ENCODE data around the gene DENND4B.

The DENND4B gene, protein sequence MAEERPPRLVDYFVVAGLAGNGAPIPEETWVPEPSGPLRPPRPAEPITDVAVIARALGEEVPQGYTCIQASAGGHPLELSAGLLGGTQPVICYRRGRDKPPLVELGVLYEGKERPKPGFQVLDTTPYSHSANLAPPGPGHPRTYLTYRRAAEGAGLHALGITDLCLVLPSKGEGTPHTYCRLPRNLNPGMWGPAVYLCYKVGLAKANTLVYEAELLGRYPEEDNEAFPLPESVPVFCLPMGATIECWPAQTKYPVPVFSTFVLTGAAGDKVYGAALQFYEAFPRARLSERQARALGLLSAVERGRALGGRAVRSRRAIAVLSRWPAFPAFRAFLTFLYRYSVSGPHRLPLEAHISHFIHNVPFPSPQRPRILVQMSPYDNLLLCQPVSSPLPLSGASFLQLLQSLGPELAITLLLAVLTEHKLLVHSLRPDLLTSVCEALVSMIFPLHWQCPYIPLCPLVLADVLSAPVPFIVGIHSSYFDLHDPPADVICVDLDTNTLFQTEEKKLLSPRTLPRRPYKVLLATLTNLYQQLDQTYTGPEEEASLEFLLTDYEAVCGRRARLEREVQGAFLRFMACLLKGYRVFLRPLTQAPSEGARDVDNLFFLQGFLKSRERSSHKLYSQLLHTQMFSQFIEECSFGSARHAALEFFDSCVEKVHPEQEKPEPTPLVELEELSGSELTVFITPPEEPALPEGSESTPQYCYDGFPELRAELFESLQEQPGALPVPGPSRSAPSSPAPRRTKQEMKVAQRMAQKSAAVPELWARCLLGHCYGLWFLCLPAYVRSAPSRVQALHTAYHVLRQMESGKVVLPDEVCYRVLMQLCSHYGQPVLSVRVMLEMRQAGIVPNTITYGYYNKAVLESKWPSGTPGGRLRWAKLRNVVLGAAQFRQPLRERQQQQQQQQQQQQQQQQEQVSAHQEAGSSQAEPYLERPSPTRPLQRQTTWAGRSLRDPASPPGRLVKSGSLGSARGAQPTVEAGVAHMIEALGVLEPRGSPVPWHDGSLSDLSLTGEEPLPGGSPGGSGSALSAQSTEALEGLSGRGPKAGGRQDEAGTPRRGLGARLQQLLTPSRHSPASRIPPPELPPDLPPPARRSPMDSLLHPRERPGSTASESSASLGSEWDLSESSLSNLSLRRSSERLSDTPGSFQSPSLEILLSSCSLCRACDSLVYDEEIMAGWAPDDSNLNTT (N-terminal part only)

GRCh38 chr1:153946622-153947241 is at the start of gene DENND4B:
TSS of gene DENND4B (minus strand) at chr1:153946718. CDS start at chr1:153944374, 2,344 bp downstream.
- TF ChIP-seq, protein P1, sequence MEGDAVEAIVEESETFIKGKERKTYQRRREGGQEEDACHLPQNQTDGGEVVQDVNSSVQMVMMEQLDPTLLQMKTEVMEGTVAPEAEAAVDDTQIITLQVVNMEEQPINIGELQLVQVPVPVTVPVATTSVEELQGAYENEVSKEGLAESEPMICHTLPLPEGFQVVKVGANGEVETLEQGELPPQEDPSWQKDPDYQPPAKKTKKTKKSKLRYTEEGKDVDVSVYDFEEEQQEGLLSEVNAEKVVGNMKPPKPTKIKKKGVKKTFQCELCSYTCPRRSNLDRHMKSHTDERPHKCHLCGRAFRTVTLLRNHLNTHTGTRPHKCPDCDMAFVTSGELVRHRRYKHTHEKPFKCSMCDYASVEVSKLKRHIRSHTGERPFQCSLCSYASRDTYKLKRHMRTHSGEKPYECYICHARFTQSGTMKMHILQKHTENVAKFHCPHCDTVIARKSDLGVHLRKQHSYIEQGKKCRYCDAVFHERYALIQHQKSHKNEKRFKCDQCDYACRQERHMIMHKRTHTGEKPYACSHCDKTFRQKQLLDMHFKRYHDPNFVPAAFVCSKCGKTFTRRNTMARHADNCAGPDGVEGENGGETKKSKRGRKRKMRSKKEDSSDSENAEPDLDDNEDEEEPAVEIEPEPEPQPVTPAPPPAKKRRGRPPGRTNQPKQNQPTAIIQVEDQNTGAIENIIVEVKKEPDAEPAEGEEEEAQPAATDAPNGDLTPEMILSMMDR (IDR thresholded peaks at IDR 0.05; ENCODE audit: insufficient read depth, low read depth, low read length, missing control alignments): peak; percentile 69
- peak; percentile 75 for DNase-seq (ENCODE audit: low read depth)
- peak within 1 kb of the TSS; percentile 74 for H3K4me3 ChIP-seq (ENCODE audit: low read length)

GRCh38 chr1:153995640-153996039 is 49.1 kb upstream of the DENND4B start:
- DNase-seq (ENCODE audit: low read depth): no peak

DNA sequence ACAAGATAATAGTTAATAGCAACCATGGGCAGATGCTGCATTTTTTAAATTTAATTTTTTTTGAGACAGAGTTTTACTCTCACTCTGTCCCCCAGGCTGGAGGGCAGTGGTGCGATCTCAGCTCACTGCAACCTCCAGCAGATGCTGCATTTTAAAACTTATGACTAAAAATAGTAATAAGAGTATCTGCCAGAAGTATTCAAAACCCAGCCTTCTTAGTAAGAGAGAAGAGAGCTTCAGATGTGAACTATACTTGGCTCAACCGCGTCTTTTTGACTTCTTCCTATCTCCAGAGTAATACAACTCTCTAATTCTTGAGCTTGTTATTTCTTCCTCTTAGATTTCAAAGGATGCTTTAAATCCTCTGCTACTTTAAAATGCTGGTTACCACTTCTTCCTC is 48.7 kb upstream of the DENND4B start:
- TF ChIP-seq, protein P1 (IDR thresholded peaks at IDR 0.05; ENCODE audit: insufficient read depth, low read depth, low read length, missing control alignments): no peak
- H3K4me3 ChIP-seq (ENCODE audit: low read length): no peak overlapping the region
- no peak for DNase-seq (ENCODE audit: low read depth)

More at GRCh38 chr1:153995640-153996039, 49.1 kb upstream of the DENND4B start:
- TF ChIP-seq, protein P1 (IDR thresholded peaks at IDR 0.05; ENCODE audit: insufficient read depth, low read depth, low read length, missing control alignments): no peak
- no peak overlapping the region for H3K4me3 ChIP-seq (ENCODE audit: low read length)

DNA sequence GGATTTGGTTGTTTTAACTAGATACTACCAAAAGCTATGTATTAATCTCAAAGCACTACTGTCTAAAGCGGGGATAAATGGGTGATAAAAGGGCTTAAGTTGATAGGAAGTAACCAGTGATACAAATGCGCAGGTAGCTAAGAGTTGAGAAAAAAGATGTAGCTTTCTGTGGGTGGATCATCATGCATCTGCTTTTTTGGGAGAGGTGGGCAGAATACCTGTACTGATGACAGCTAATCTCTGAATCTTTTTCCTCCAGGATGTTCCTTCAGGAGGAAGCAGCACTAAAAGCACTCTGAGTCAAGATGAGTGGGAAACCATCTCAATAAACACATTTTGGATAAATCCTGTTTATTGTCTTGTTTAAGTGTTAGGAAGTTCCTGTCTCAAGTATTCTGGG is 45.3 kb upstream of the DENND4B start:
- H3K4me3 ChIP-seq (ENCODE audit: low read length): peak overlapping the region; percentile 88
- TF ChIP-seq, protein P1 (IDR thresholded peaks at IDR 0.05; ENCODE audit: insufficient read depth, low read depth, low read length, missing control alignments): no peak
- DNase-seq (ENCODE audit: low read depth): no peak

GRCh38 chr1:153991151-153991630 is 44.7 kb upstream of the DENND4B start:
- no peak for DNase-seq (ENCODE audit: low read depth)
- TF ChIP-seq, protein P1 (IDR thresholded peaks at IDR 0.05; ENCODE audit: insufficient read depth, low read depth, low read length, missing control alignments): no peak

More at GRCh38 chr1:153991151-153991630, 44.7 kb upstream of the DENND4B start:
- H3K4me3 ChIP-seq (ENCODE audit: low read length): peak overlapping the region; percentile 88
